SK-N-SH (cell line): Measurements from ENCODE around the gene LRRC57. TPM values are rescaled to one million over a fixed set of nuclear protein-coding genes. Genes with fewer than 3 reads are reported as not detected.

ENCODE experiments used
- CTCF ChIA-PET: fragments of 300-600, 350-600 bp; formaldehyde crosslinking; extraction: SDS; loops from one replicate; lab custom pipeline; 2021; lab: Yijun Ruan, JAX
- POLR2A ChIA-PET: fragments of 350-600 bp; sonication (Branson Sonifier 250); formaldehyde crosslinking; extraction: SDS; loops from one replicate; lab custom pipeline; 2020; ENCODE audit warnings: antibody characterized with exemption, inconsistent platforms; lab: Yijun Ruan, JAX
- DNase-seq: peaks from one replicate; pipeline ENCODE4 v3.0.0; 2012
- H2AFZ ChIP-seq: fragments of 200-600 bp; sonication (generic); 2 replicates; pipeline ENCODE4 v1.8.1; 2016; ENCODE audit warnings: antibody characterized with exemption, mild to moderate bottlenecking, low read depth
- H3F3A ChIP-seq: fragments of 200-600 bp; sonication (generic); replicated peaks from 2 replicates; pipeline ENCODE3; 2016; ENCODE audit warnings: antibody characterized with exemption, mild to moderate bottlenecking; ENCODE audit not compliant: insufficient read depth
- H3K27ac ChIP-seq, 2 experiments: fragments of 200-500 bp in 1 of 2; fragments of 200-600 bp in 1 of 2; sonication (Bioruptor generic) in 1 of 2; sonication (generic), shearing (Covaris generic) in 1 of 2; 2 replicates each; pipeline versions ENCODE4 v1.5.1 to v1.6.1; 2014 to 2016; ENCODE audit warnings: low read depth in 2 of 2, inconsistent platforms in 1 of 2, low read length in 1 of 2, mild to moderate bottlenecking in 1 of 2, mixed read lengths in 1 of 2
- H3K27me3 ChIP-seq: fragments of 200-600 bp; sonication (generic), shearing (Covaris generic); 2 replicates; pipeline ENCODE4 v1.6.1; 2016; ENCODE audit warnings: mixed run types; ENCODE audit not compliant: insufficient read depth
- H3K36me3 ChIP-seq, 2 experiments: fragments of 200-500 bp in 1 of 2; fragments of 200-600 bp in 1 of 2; sonication (Bioruptor generic) in 1 of 2; sonication (generic) in 1 of 2; replicated peaks in 1 of 2; 2 replicates each; pipeline versions ENCODE3 to v1.5.1; 2014 to 2016; ENCODE audit warnings: low read length in 1 of 2, mild to moderate bottlenecking in 1 of 2; ENCODE audit not compliant: insufficient read depth in 2 of 2, control insufficient read depth in 1 of 2
- H3K4me1 ChIP-seq, 2 experiments: fragments of 200-500 bp in 1 of 2; fragments of 200-600 bp in 1 of 2; sonication (Bioruptor generic) in 1 of 2; sonication (generic), shearing (Covaris generic) in 1 of 2; 2 replicates each; pipeline versions ENCODE4 v1.5.1 to v1.6.1; 2014 to 2016; ENCODE audit warnings: low read depth in 1 of 2, low read length in 1 of 2, mixed run types in 1 of 2; ENCODE audit not compliant: insufficient read depth in 2 of 2, control insufficient read depth in 1 of 2
- H3K4me2 ChIP-seq: fragments of 200-600 bp; sonication (generic), shearing (Covaris generic); 2 replicates; pipeline ENCODE4 v1.6.1; 2017; ENCODE audit warnings: mixed run types
- H3K4me3 ChIP-seq, 2 experiments: fragments of 200-500 bp in 1 of 2; fragments of 200-600 bp in 1 of 2; sonication (Bioruptor generic) in 1 of 2; sonication (generic), shearing (Covaris generic) in 1 of 2; 2 replicates each; pipeline versions ENCODE4 v1.5.1 to v1.8.1; 2014 to 2016; ENCODE audit warnings: low read depth in 2 of 2, inconsistent platforms in 1 of 2, low read length in 1 of 2, mild to moderate bottlenecking in 1 of 2, mixed read lengths in 1 of 2, moderate library complexity in 1 of 2
- H3K79me2 ChIP-seq: fragments of 200-600 bp; sonication (generic); 2 replicates; pipeline ENCODE4 v1.8.1; 2017; ENCODE audit warnings: mild to moderate bottlenecking; ENCODE audit not compliant: insufficient read depth
- H3K9ac ChIP-seq: fragments of 200-600 bp; sonication (generic); 2 replicates; pipeline ENCODE4 v1.6.1; 2017; ENCODE audit warnings: mixed run types
- H3K9me2 ChIP-seq: fragments of 200-600 bp; sonication (generic); 2 replicates; pipeline ENCODE4 v1.6.1; 2017; ENCODE audit warnings: mixed run types
- H3K9me3 ChIP-seq: fragments of 200-600 bp; sonication (generic); 2 replicates; pipeline ENCODE4 v1.6.1; 2017; ENCODE audit warnings: mixed run types, mild to moderate bottlenecking, moderate library complexity
- H4K20me1 ChIP-seq: fragments of 200-600 bp; sonication (generic); 2 replicates; pipeline ENCODE4 v1.6.1; 2017; ENCODE audit warnings: mild to moderate bottlenecking, mixed run types; ENCODE audit not compliant: insufficient read depth
- CHD2 ChIP-seq: fragments of 150-350 bp; IDR thresholded peaks from 2 replicates; pipeline ENCODE4 v1.6.1; 2018; ENCODE audit warnings: low read length; ENCODE audit not compliant: partially characterized antibody
- ELF1 ChIP-seq: IDR thresholded peaks from 2 replicates; pipeline ENCODE4 v1.4.0; 2012
- JUND ChIP-seq: IDR thresholded peaks from 2 replicates; pipeline ENCODE4 v1.4.0; 2012
- MAX ChIP-seq: IDR thresholded peaks from 2 replicates; pipeline ENCODE4 v1.4.0; 2012; ENCODE audit warnings: low read depth
- NFIC ChIP-seq: IDR thresholded peaks from 2 replicates; pipeline ENCODE4 v1.4.0; 2012; ENCODE audit warnings: borderline replicate concordance
- TCF12 ChIP-seq: IDR thresholded peaks from 2 replicates; pipeline ENCODE4 v1.4.0; 2012
- WGBS: methylation state at CpG from one replicate; pipeline ENCODE4 v1.1.6; 2017; ENCODE audit warnings: low lambda C conversion rate; 5-methylcytosine and 5-hydroxymethylcytosine counted together
- polyA plus RNA-seq, 3 experiments: library from polyadenylated mRNA; depleted of rRNA; stranded (reverse); fragments of >200 nt; gene quantifications; 2 replicates each; pipeline ENCODE4 v1.2.3, GENCODE V29; 2012

The LRRC57 gene
- polyA plus RNA-seq, 1 of the 3 experiments (the other 2 are of a cell fraction), result 6.4 TPM

DNA sequence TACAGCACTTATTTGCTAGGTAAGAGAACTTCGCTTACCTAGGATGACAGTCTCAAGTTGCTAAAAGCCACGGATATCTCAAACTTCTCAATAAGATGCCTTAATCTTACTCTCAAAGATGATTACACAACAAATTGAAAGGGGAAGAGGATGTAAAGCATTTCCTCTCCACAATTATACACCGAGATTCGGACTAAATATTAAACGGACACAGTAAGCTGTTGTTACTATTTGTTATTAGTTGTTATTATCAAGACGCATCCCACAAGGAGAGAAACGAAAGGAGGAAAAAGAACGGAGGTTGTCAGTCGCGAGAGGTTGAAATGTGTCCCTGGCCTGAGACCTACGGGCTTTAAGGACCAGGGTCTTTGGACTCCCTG is 58.3 kb downstream of the LRRC57 start:
- Histone ChIP-seq H3K27me3 (no peaks in the 10 kb centered on the region), H3K36me3 (peaks cover 0 to 5% of the 10 kb centered on the region in 2 experiments), H4K20me1 (no peaks in the 10 kb centered on the region), H3K9me3 (no peaks in the 10 kb centered on the region), H3K9me2 (no peaks in the 10 kb centered on the region), H2AFZ (peak overlapping the region; percentile 92), H3K27ac (peak overlapping the region; percentile 77 to 99; a peak in 3 of 4 replicates), H3K9ac (peak overlapping the region; percentile 99), H3F3A (peaks cover 26% of the 10 kb centered on the region), H3K4me3 (peak overlapping the region; percentile 79 to 99), H3K79me2 (peaks cover 56% of the 10 kb centered on the region), H3K4me1 (peaks cover 0 to 6% of the 10 kb centered on the region in 2 experiments; a peak in 2 of 4 replicates), H3K4me2 (peak overlapping the region; percentile 88)
- ChIA-PET POLR2A (interaction anchor here (0.7 kb wide), 1 partner anchor 93 kb away, joined by 4 read pairs; no protein-coding TSS in a partner anchor), CTCF (interaction anchor here (1.2 kb wide), 1 partner anchor 174 kb away, joined by 4 read pairs; no protein-coding TSS in a partner anchor)
- 9% methylated on average over 11 of the region's 11 CpGs for WGBS
- TF ChIP-seq JUND, result no peak
- TF ChIP-seq NFIC, result no peak
- no peak for TF ChIP-seq TCF12
- no peak for TF ChIP-seq ELF1
- TF ChIP-seq MAX, result no peak
- TF ChIP-seq CHD2, result no peak
- no peak for DNase-seq

Other genes starting within 250 kb of the LRRC57 start
- gene CAPN3, start 189.3 kb downstream of the LRRC57 start, polyA plus RNA-seq (2012; rRNA removed), result 1.8 and 1.9 TPM in 2 replicates
- gene ZNF106, start 57.7 kb downstream of the LRRC57 start, polyA plus RNA-seq (2012; rRNA removed), result 8.9 and 12.9 TPM in 2 replicates
- 39.2 and 45.0 TPM in 2 replicates for gene SNAP23, start 53.2 kb downstream of the LRRC57 start, polyA plus RNA-seq (2012; rRNA removed)
- 9.4 and 11.3 TPM in 2 replicates for gene HAUS2, start within 50 bp of the LRRC57 start, polyA plus RNA-seq (2012; rRNA removed)
- 2.1 and 2.3 TPM in 2 replicates for gene STARD9, start 26.8 kb upstream of the LRRC57 start, polyA plus RNA-seq (2012; rRNA removed)
- gene CDAN1, start 188.3 kb upstream of the LRRC57 start, polyA plus RNA-seq (2012; rRNA removed), result 6.2 and 9.7 TPM in 2 replicates